Thoracic aorta (tissue), 2 donors: ENCODE results near the gene CD40. TPM values are rescaled to one million over a fixed set of nuclear protein-coding genes. Genes with fewer than 3 reads are reported as not detected.

Experiments used
- ATAC-seq: fragments of 150-250 bp; one replicate; pipeline ENCODE4 v1.8.0; 2017; ENCODE audit warnings: low read depth; ENCODE audit not compliant: insufficient number of reproducible peaks, low FRiP score
- DNase-seq: peaks from one replicate; pipeline ENCODE4 v3.0.0-alpha.2; 2020; ENCODE audit warnings: low spot score
- H3K27ac ChIP-seq, 2 donors: fragments of 200-600 bp; sonication (generic); 1 replicate in 1 of 2; 2 replicates in 1 of 2; pipeline ENCODE4 v1.5.1; 2016; ENCODE audit warnings: mild to moderate bottlenecking in 2 of 2, moderate library complexity in 2 of 2
- H3K27me3 ChIP-seq: fragments of 200-600 bp; sonication (generic); replicated peaks from 2 replicates; pipeline ENCODE4 v1.6.0; 2016; ENCODE audit warnings: mild to moderate bottlenecking; ENCODE audit not compliant: insufficient read depth
- H3K36me3 ChIP-seq: fragments of 200-600 bp; sonication (generic); one replicate; pipeline ENCODE4 v1.5.1; 2016
- H3K4me1 ChIP-seq, 2 donors: fragments of 200-600 bp; sonication (generic); 1 replicate in 1 of 2; 2 replicates in 1 of 2; pipeline versions ENCODE4 v1.5.1 to v1.6.0; 2016; ENCODE audit warnings: low read depth in 2 of 2, mild to moderate bottlenecking in 1 of 2; ENCODE audit not compliant: control insufficient read depth in 1 of 2
- H3K4me3 ChIP-seq: fragments of 200-600 bp; sonication (generic); 2 replicates; pipeline ENCODE4 v1.5.1; 2016; ENCODE audit warnings: mild to moderate bottlenecking
- H3K9me3 ChIP-seq: fragments of 200-600 bp; sonication (generic); 2 replicates; pipeline ENCODE4 v1.5.1; 2016
- CTCF ChIP-seq: fragments of 200-600 bp; sonication (generic); IDR thresholded peaks from one replicate; pipeline ENCODE4 v1.5.1; 2019; ENCODE audit warnings: antibody characterized with exemption
- total RNA-seq, 2 donors: library from RNA; depleted of rRNA; stranded (reverse); fragments of >200 nt; gene quantifications; one replicate each; pipeline versions ENCODE4 v1.1.0 to v1.2.3, GENCODE V29; 2016

CD40 gene
- total RNA-seq, 2 donors from 2014 or later, result 15.9 to 33.3 TPM

- Histone ChIP-seq H3K4me3 (no peak overlapping the region), H3K9me3 (no peaks in the 10 kb centered on the region), H3K27ac (no peak overlapping the region), H3K36me3 (no peaks in the 10 kb centered on the region), H3K4me1 (peaks cover 0 to 27% of the 10 kb centered on the region in 2 donors), H3K27me3 (no peaks in the 10 kb centered on the region)
- no peak for ATAC-seq
- no peak for DNase-seq
- no peak for TF ChIP-seq CTCF
Measured at GRCh38 chr20:46129955-46130481, 11.9 kb downstream of the CD40 start.

GRCh38 chr20:46130534-46130933 lies 12.4 kb downstream of the CD40 start:
- no peaks in the 10 kb centered on the region for H3K9me3 ChIP-seq
- no peak overlapping the region for H3K4me3 ChIP-seq
- H3K27ac ChIP-seq, result no peak overlapping the region
- DNase-seq (no peak), ATAC-seq (no peak)
- peaks cover 0 to 27% of the 10 kb centered on the region in 2 donors for H3K4me1 ChIP-seq
- no peak for TF ChIP-seq CTCF
- H3K36me3 ChIP-seq, result no peaks in the 10 kb centered on the region
- H3K27me3 ChIP-seq, result no peaks in the 10 kb centered on the region

GRCh38 chr20:46131396-46131795 lies 13.3 kb downstream of the CD40 start:
- TF ChIP-seq CTCF, result no peak
- Histone ChIP-seq H3K36me3 (no peaks in the 10 kb centered on the region), H3K27ac (no peak overlapping the region), H3K4me3 (no peak overlapping the region), H3K4me1 (peaks cover 0 to 27% of the 10 kb centered on the region in 2 donors), H3K9me3 (no peaks in the 10 kb centered on the region), H3K27me3 (no peaks in the 10 kb centered on the region)
- DNase-seq (no peak), ATAC-seq (no peak)

DNA sequence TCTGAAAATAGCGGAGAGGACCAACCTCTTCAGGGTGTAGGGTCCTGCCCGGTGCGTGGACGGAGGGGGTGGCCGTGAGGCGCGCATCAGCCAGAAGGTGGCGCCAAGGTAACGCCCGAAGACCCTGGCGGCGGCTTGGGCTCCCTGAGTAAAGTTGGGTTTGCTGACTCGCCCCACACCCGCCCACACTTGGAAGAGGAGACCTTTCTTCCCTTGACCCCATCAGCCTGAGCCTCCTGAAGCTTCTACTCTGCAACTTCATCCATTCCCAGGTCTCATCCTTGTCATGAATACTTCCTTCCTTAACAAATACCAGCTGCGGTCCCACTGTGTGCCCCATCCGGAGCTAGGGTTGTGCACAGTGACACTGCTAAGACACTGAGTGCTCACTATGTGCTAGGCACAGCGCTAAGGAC lies 14.6 kb downstream of the CD40 start:
- Histone ChIP-seq H3K27me3 (no peaks in the 10 kb centered on the region), H3K4me3 (no peak overlapping the region), H3K4me1 (peaks cover 0 to 27% of the 10 kb centered on the region in 2 donors), H3K27ac (no peak overlapping the region), H3K9me3 (no peaks in the 10 kb centered on the region), H3K36me3 (no peaks in the 10 kb centered on the region)
- no peak for DNase-seq
- peak; percentile 24 for ATAC-seq
- peak; percentile 75 for TF ChIP-seq CTCF

DNA sequence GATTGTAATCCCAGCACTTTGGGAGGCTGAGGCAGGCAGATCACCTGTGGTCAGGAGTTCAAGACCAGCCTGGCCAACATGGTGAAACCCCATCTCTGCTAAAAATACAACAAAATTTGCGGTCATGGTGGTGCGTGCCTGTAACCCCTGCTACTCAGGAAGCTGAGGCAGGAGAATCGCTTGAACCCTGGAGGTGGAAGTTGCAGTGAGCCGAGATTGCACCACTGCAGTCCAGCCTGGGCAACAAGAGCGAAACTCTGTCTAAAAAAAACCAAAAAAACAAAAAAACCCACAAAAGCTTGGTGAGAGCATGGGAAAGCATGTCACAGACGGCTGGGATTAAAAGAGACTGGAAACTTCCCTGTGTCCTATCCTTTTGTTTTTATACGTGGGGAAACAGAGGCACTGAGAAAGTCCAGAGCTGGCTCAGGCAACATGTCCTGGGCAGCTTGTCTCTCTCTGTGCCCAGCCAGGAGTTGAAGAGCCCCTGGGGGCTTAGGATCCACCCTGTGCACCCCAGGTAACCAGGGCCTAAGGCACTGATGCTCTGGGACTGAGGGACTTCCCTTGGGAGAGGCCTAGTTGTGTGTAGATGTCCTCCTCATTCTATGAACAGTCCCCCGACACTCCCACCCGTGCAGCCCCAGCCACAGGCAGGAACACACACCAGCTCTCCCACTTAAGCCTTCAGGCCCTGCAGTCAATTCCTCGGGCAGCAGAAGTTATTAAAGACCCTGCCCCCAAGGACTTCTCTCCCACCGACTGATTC lies 16.0 kb downstream of the CD40 start:
- H3K27me3 ChIP-seq, result no peaks in the 10 kb centered on the region

More for the DNA sequence above, 16.0 kb downstream of the CD40 start:
- ATAC-seq (no peak), DNase-seq (no peak)
- no peak for TF ChIP-seq CTCF
- Histone ChIP-seq H3K9me3 (no peaks in the 10 kb centered on the region), H3K36me3 (no peaks in the 10 kb centered on the region), H3K4me1 (peaks cover 0 to 27% of the 10 kb centered on the region in 2 donors), H3K27ac (no peak overlapping the region), H3K4me3 (no peak overlapping the region)
